K562 (cell line): ENCODE results near the gene TKT. TPM values are rescaled to one million over a fixed set of nuclear protein-coding genes. Genes with fewer than 3 reads are reported as not detected.
A peak's percentile ranks its signal among the peaks of the same experiment; 100 is the strongest.

Experiments used
- ATAC-seq: fragments of 200-7000 bp; cut with Tn5 transposase; 3 replicates; pipeline ENCODE4 v1.9.1; 2020; ENCODE audit warnings: moderate library complexity
- Bru-seq: library from RNA; stranded (reverse); fragments of 400-500 nt; gene quantifications from one replicate; lab custom pipeline; 2021; lab: Mats Ljungman, UMichigan
- BruChase-seq, 2 experiments: library from RNA; stranded (reverse); fragments of 400-500 nt; gene quantifications; one replicate each; lab custom pipeline; 2021; lab: Mats Ljungman, UMichigan
- BruUV-seq: library from RNA; stranded (reverse); fragments of 400-500 nt; replicated peaks from 2 replicates; lab custom pipeline; 2021; lab: Mats Ljungman, UMichigan
- CTCF ChIA-PET: fragments of 300-600 bp; formaldehyde crosslinking; extraction: SDS; loops from one replicate; lab custom pipeline; 2021; ENCODE audit warnings: low intra/inter-chr PET ratio; lab: Yijun Ruan, JAX
- POLR2A ChIA-PET: fragments of 300-600, 350-650 bp; sonication (Branson Sonifier 250); formaldehyde crosslinking; extraction: SDS; loops from one replicate; lab custom pipeline; 2021; ENCODE audit warnings: antibody characterized with exemption, inconsistent platforms; lab: Yijun Ruan, JAX
- DNase-seq, 4 experiments: peaks; one replicate each; pipeline versions ENCODE4 v3.0.0 to v3.0.0-alpha.2; 2011 to 2018; ENCODE audit warnings: low spot score in 3 of 4, mixed read lengths in 3 of 4; ENCODE audit errors: extremely low read depth in 1 of 4
- FAIRE-seq: peaks from 2 replicates; lab custom pipeline; 2011; peaks lifted over from hg19 to GRCh38; lab: Jason Lieb, UNC
- H2AFZ ChIP-seq: 2 replicates; pipeline ENCODE4 v1.6.0; 2011; ENCODE audit warnings: low read depth, low read length, control low read depth, inconsistent platforms
- H3K27ac ChIP-seq: fragments of 200-600 bp; 3 replicates; pipeline ENCODE4 v1.8.0; 2011; ENCODE audit warnings: low read depth, mild to moderate bottlenecking, control low read depth, inconsistent platforms, low read length, moderate library complexity, mixed read lengths; ENCODE audit errors: extremely low read depth
- H3K27me3 ChIP-seq, 2 experiments: fragments of 300-600 bp in 1 of 2; 2 replicates in 1 of 2; 3 replicates in 1 of 2; pipeline versions ENCODE4 v1.6.0 to v1.8.0; 2011; ENCODE audit warnings: inconsistent platforms in 2 of 2, low read length in 2 of 2, mild to moderate bottlenecking in 1 of 2, mixed read lengths in 1 of 2, moderate library complexity in 1 of 2; ENCODE audit not compliant: control insufficient read depth in 2 of 2, insufficient read depth in 2 of 2
- H3K36me3 ChIP-seq: fragments of 300-600 bp; 3 replicates; pipeline ENCODE4 v1.8.0; 2011; ENCODE audit warnings: mild to moderate bottlenecking, low read length, inconsistent platforms; ENCODE audit not compliant: control insufficient read depth, insufficient read depth
- H3K4me1 ChIP-seq, 2 experiments: fragments of 200-600 bp in 1 of 2; replicated peaks in 1 of 2; 2 replicates in 1 of 2; 3 replicates in 1 of 2; pipeline versions ENCODE4 v1.5.1 to v1.8.0; 2011; ENCODE audit warnings: inconsistent platforms in 2 of 2, low read length in 2 of 2, mild to moderate bottlenecking in 1 of 2, mixed read lengths in 1 of 2, moderate library complexity in 1 of 2; ENCODE audit not compliant: control insufficient read depth in 2 of 2, insufficient read depth in 2 of 2
- H3K4me2 ChIP-seq: 2 replicates; pipeline ENCODE4 v1.6.1; 2011; ENCODE audit warnings: low read length, control low read depth, inconsistent platforms, mixed read lengths; ENCODE audit not compliant: insufficient read depth
- H3K4me3 ChIP-seq: fragments of 200-600 bp; sonication (generic), shearing (Covaris generic); 2 replicates; pipeline ENCODE4 v1.5.1; 2016; ENCODE audit warnings: control low read depth, inconsistent platforms
- H3K79me2 ChIP-seq: fragments of 200-600 bp; 3 replicates; pipeline ENCODE4 v1.8.0; 2011; ENCODE audit warnings: low read length, inconsistent platforms; ENCODE audit not compliant: control insufficient read depth, insufficient read depth
- H3K9ac ChIP-seq, 2 experiments: 2 replicates each; pipeline versions ENCODE4 v1.6.0 to v1.6.1; 2011; ENCODE audit warnings: low read depth in 2 of 2, low read length in 2 of 2, control low read depth in 1 of 2, inconsistent platforms in 1 of 2, mild to moderate bottlenecking in 1 of 2, mixed read lengths in 1 of 2; ENCODE audit not compliant: insufficient read depth in 1 of 2
- H3K9me1 ChIP-seq: one replicate; pipeline ENCODE4 v1.6.0; 2011; ENCODE audit warnings: inconsistent platforms, mild to moderate bottlenecking, low read length, moderate library complexity; ENCODE audit not compliant: control insufficient read depth, insufficient read depth
- H3K9me3 ChIP-seq: replicated peaks from 2 replicates; pipeline ENCODE4 v1.5.1; 2011; ENCODE audit warnings: low read depth, low read length, inconsistent platforms; ENCODE audit not compliant: control insufficient read depth, insufficient read depth
- H4K20me1 ChIP-seq: replicated peaks from 2 replicates; pipeline ENCODE4 v1.6.1; 2011; ENCODE audit warnings: low read length, inconsistent platforms, mixed read lengths; ENCODE audit not compliant: control insufficient read depth, insufficient read depth
- KAT7 ChIP-seq: sonication (generic); formaldehyde crosslinking; IDR thresholded peaks from 2 replicates; pipeline ENCODE4 v1.8.0; 2022; ENCODE audit warnings: missing genetic modification reagents, mild to moderate bottlenecking, borderline replicate concordance
- MTA2 ChIP-seq: fragments of 450-650 bp; IDR thresholded peaks from 2 replicates; pipeline ENCODE4 v1.6.1; 2016; ENCODE audit warnings: low read depth
- RBBP5 ChIP-seq: fragments of 200-600 bp; sonication (generic); IDR thresholded peaks from 2 replicates; pipeline ENCODE4 v1.6.1; 2012; ENCODE audit warnings: borderline replicate concordance, mild to moderate bottlenecking, low read length, control low read depth, inconsistent platforms; ENCODE audit not compliant: insufficient read depth, poor library complexity, severe bottlenecking
- SIX5 ChIP-seq, 2 experiments: IDR thresholded peaks; 2 replicates each; pipeline ENCODE4 v1.6.1; 2011; ENCODE audit warnings: low read length in 2 of 2, borderline replicate concordance in 1 of 2, low read depth in 1 of 2, mild to moderate bottlenecking in 1 of 2, moderate library complexity in 1 of 2; ENCODE audit not compliant: insufficient read depth in 1 of 2
- TFAM ChIP-seq: fragments of 250-450 bp; sonication (Bioruptor Pico); conservative IDR thresholded peaks from 2 replicates; pipeline ENCODE4 v1.5.0; 2021; ENCODE audit warnings: mild to moderate bottlenecking, moderate library complexity
- ZBTB1 ChIP-seq: sonication (generic); formaldehyde crosslinking; IDR thresholded peaks from 2 replicates; pipeline ENCODE4 v1.8.1; 2023; ENCODE audit warnings: missing genetic modification reagents, low read depth, mild to moderate bottlenecking, borderline replicate concordance
- ZNF76 ChIP-seq: fragments of 250-450 bp; sonication (Bioruptor Pico); IDR thresholded peaks from 2 replicates; pipeline ENCODE4 v1.4.0; 2020; ENCODE audit warnings: mild to moderate bottlenecking, moderate library complexity, borderline replicate concordance
- WGBS: fragments of 100-300 bp; shearing (Covaris generic); methylation state at CpG from one replicate; pipeline ENCODE4 v1.1.6; 2016; ENCODE audit warnings: low coverage, mixed read lengths; ENCODE audit not compliant: insufficient coverage; ENCODE audit errors: missing lambda C conversion rate; 5-methylcytosine and 5-hydroxymethylcytosine counted together
- in situ Hi-C: fragments of 300-500 bp; cut with MboI; formaldehyde crosslinking; loops from 4 replicates; pipeline ENCODE4 v1.15.0; 2018; ENCODE audit warnings: inconsistent platforms, mixed read lengths
- intact Hi-C: fragments of 100-400 bp; cut with micrococcal nuclease; formaldehyde crosslinking; loops from 2 replicates; pipeline ENCODE4 v1.14.2; 2022
- long read RNA-seq, 3 experiments: library from polyadenylated mRNA in 2 of 3; library from RNA in 1 of 3; unstranded in 2 of 3; stranded (forward) in 1 of 3; transcript quantifications; one replicate each; pipeline ENCODE4 v2.0.0, GENCODE V29; 2019 to 2022
- polyA minus RNA-seq, 3 experiments: library from RNA; depleted of rRNA, polyadenylated mRNA; stranded (reverse); fragments of >200 nt; gene quantifications; 2 replicates each; pipeline ENCODE4 v1.2.3, GENCODE V29; 2011
- polyA plus RNA-seq, 8 experiments: library from polyadenylated mRNA; depleted of rRNA in 4 of 8; stranded (reverse) in 5 of 8; unstranded in 3 of 8; fragments of >200 nt; fragmentation: Nextera tagmentation in 2 of 8; fragmentation: Illumina TruSeq in 1 of 8; extraction: Ambion mirVana in 2 of 8; extraction: Trizol in 1 of 8; gene quantifications; 2 replicates each; pipeline versions ENCODE4 v1.2.1 to v1.2.3, GENCODE V29; 2011 to 2014; ENCODE audit warnings: inconsistent platforms in 1 of 8, missing spikeins in 1 of 8
- total RNA-seq, 7 experiments: library from RNA; depleted of rRNA in 6 of 7; stranded (reverse); fragments of >200 nt in 6 of 7; fragmentation: Illumina TruSeq in 2 of 7; extraction: Trizol in 2 of 7; gene quantifications; 2 replicates each; pipeline versions ENCODE4 v1.2.1 to v1.2.3, GENCODE V29; 2011 to 2021; ENCODE audit warnings: low replicate concordance in 1 of 7
- TF ChIP-seq, protein P1 (sequence below): sonication (generic); formaldehyde crosslinking; IDR thresholded peaks from 2 replicates; pipeline ENCODE4 v1.8.0; 2023; ENCODE audit warnings: mild to moderate bottlenecking, missing genetic modification reagents

TKT gene, protein sequence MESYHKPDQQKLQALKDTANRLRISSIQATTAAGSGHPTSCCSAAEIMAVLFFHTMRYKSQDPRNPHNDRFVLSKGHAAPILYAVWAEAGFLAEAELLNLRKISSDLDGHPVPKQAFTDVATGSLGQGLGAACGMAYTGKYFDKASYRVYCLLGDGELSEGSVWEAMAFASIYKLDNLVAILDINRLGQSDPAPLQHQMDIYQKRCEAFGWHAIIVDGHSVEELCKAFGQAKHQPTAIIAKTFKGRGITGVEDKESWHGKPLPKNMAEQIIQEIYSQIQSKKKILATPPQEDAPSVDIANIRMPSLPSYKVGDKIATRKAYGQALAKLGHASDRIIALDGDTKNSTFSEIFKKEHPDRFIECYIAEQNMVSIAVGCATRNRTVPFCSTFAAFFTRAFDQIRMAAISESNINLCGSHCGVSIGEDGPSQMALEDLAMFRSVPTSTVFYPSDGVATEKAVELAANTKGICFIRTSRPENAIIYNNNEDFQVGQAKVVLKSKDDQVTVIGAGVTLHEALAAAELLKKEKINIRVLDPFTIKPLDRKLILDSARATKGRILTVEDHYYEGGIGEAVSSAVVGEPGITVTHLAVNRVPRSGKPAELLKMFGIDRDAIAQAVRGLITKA
- total RNA-seq (2011; cell fraction: chromatin; rRNA removed; ENCODE audit: low replicate concordance) = 73.0 and 172 TPM in 2 replicates
- total RNA-seq (2011; cell fraction: nucleolus; rRNA removed) = 134 and 158 TPM in 2 replicates
- 104 and 119 TPM in 2 replicates for total RNA-seq (2011; cell fraction: nucleoplasm; rRNA removed)
- total RNA-seq (2014; rRNA removed) (288 and 355 TPM in 2 replicates), total RNA-seq (2014; rRNA removed; fragmentation: Illumina TruSeq; extraction: Trizol) (88.1 and 108 TPM in 2 replicates), total RNA-seq (2015; rRNA removed; fragmentation: Illumina TruSeq; extraction: Trizol) (187 and 191 TPM in 2 replicates), total RNA-seq (2021) (401 and 410 TPM in 2 replicates), polyA plus RNA-seq (2011; rRNA removed) (70.1 and 173 TPM in 2 replicates), polyA plus RNA-seq (2014; fragmentation: Illumina TruSeq; extraction: Trizol) (250 and 316 TPM in 2 replicates), polyA plus RNA-seq (2014; fragmentation: Nextera tagmentation; extraction: Ambion mirVana) (100 to 1,000 TPM in 1 of 2 experiments, 10 to 100 TPM in 1; 58.1 to 107 TPM), polyA plus RNA-seq (2014; rRNA removed) (226 and 263 TPM in 2 replicates), polyA minus RNA-seq (2011; rRNA and poly(A)+ RNA removed) (52.4 and 66.2 TPM in 2 replicates), Bru-seq, nascent RNA (percentile 85 among the genes with signal in this experiment), BruChase-seq, experiment 1, labeled RNA remaining after a 2-hour chase (percentile 82 among the genes with signal in this experiment), BruChase-seq, experiment 2, labeled RNA remaining after a 6-hour chase (percentile 86 among the genes with signal in this experiment)
- polyA plus RNA-seq (2011; cell fraction: cytosol; rRNA removed) = 89.6 and 124 TPM in 2 replicates
- polyA plus RNA-seq (2011; cell fraction: nucleus; rRNA removed) = 101 and 154 TPM in 2 replicates
- polyA plus RNA-seq (2012) = 282 and 441 TPM in 2 replicates
- polyA minus RNA-seq (2011; cell fraction: cytosol; rRNA and poly(A)+ RNA removed) = 125 and 206 TPM in 2 replicates
- polyA minus RNA-seq (2011; cell fraction: nucleus; rRNA and poly(A)+ RNA removed) = 45.1 and 56.1 TPM in 2 replicates
- long read RNA-seq, experiment 1, transcript TKT-203 (15 exons, 2,831 nt) = minor isoform, 30 of 1,218 reads
- long read RNA-seq, experiment 1, transcript TKT-208 (14 exons, 3,010 nt) = major isoform, 753 of 1,218 reads
- long read RNA-seq, experiment 1, transcript TKT-207 (8 exons, 1,972 nt) = minor isoform, 24 of 1,218 reads
- long read RNA-seq, experiment 1, partial matches to known transcripts = 330 of 1,218 reads
- long read RNA-seq, experiment 1, other reads (novel, unspliced or antisense) = 80 of 1,218 reads
- long read RNA-seq, experiment 2, transcript TKT-203 (15 exons, 2,831 nt) = minor isoform, 5 of 507 reads
- long read RNA-seq, experiment 2, transcript TKT-208 (14 exons, 3,010 nt) = major isoform, 232 of 507 reads
- long read RNA-seq, experiment 2, transcript TKT-207 (8 exons, 1,972 nt) = minor isoform, 8 of 507 reads
- long read RNA-seq, experiment 2, partial matches to known transcripts = 134 of 507 reads
- long read RNA-seq, experiment 2, other reads (novel, unspliced or antisense) = 128 of 507 reads
- long read RNA-seq, experiment 3, transcript TKT-203 (15 exons, 2,831 nt) = minor isoform, 5 of 551 reads
- long read RNA-seq, experiment 3, transcript TKT-208 (14 exons, 3,010 nt) = major isoform, 453 of 551 reads
- long read RNA-seq, experiment 3, partial matches to known transcripts = 58 of 551 reads
- long read RNA-seq, experiment 3, other reads (novel, unspliced or antisense) = 33 of 551 reads

DNA sequence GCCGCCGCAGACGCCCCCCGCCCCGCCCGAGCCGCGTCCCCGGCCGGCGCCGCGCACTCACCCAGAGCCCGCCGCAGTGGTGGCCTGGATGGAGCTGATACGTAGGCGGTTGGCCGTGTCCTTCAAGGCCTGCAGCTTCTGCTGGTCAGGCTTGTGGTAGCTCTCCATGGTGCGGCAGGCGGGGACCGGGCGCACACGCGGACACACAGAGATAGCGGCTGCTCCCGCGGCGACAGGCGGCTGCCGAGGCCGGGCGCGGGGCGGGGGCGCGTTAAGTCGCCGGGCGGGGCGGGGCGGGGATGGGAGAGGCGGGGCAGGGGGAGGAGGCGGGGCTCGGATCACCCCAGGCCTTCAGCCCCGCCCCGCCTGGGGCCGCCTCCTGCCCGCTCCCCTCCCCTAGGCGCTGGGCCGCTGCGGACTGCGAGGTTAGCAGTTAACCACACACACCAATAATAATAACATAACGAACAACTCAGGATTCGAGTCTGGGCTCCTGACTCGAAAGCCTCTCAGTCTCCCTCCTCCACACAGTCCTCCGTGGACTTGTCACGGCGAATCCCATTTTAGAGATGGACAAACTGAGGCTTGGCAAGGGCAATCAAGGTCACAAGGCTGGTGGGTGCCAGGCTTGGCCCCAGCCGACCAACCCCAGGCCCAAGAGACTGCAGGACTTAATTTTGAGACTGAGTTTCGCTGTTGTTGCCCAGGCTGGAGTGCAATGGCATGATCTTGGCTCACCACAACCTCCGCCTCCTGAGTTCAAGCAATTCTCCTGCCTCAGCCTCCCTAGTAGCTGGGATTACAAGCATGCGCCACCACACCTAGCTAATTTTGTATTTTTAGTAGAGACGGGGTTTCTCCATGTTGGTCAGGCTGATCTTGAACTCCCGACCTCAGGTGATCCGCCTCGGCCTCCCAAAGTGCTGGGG, at the start of gene TKT:
TKT (minus strand) TSS at position 248 of the 929 bp plus-strand sequence; CDS start at position 168, 80 bp downstream.
- ChIA-PET CTCF (no interaction called here), POLR2A (interaction anchor here (1.5 kb wide), 1 partner anchor 13 kb away, joined by 3 read pairs; no protein-coding TSS in a partner anchor)
- peaks cover 51% of the 10 kb centered on the region for H3K79me2 ChIP-seq
- peak within 1 kb of the TSS; percentile 77 for H3K27ac ChIP-seq
- no TSS peak for BruUV-seq
- H3K9me3 ChIP-seq = no peaks in the 10 kb centered on the region
- no peaks in the 10 kb centered on the region for H3K27me3 ChIP-seq
- H3K9me1 ChIP-seq = peaks cover 2% of the 10 kb centered on the region
- H3K36me3 ChIP-seq = peaks cover 25% of the 10 kb centered on the region
- intact Hi-C loops (no loop called here), in situ Hi-C loops (no loop called here)
- peaks cover 33 to 49% of the 10 kb centered on the region in 2 experiments; a peak in 4 of 5 replicates for H3K4me1 ChIP-seq
- peak within 1 kb of the TSS; percentile 89 for H3K4me2 ChIP-seq
- WGBS = 19% methylated on average over 13 of the region's 66 CpGs
- peaks cover 25% of the 10 kb centered on the region for H4K20me1 ChIP-seq
- ATAC-seq (peak; percentile 85), DNase-seq (peak; percentile 91 to 98 (median 97)), FAIRE-seq (no peak)
- H3K4me3 ChIP-seq = peak within 1 kb of the TSS; percentile 85
- peak within 1 kb of the TSS; percentile 78 to 97 for H3K9ac ChIP-seq
- H2AFZ ChIP-seq = peak within 1 kb of the TSS; percentile 76
- TF ChIP-seq ZBTB1 (CRISPR knock-in tag) (peak; percentile 94), TFAM (CRISPR knock-in tag) (no peak), ZNF76 (CRISPR knock-in tag) (no peak), KAT7 (peak; percentile 36; the same call in 1 of the 2 replicates), SIX5 (IDR thresholded peaks at IDR 0.05; ENCODE audit: borderline replicate concordance in 1 of 2, insufficient read depth in 1 of 2, low read depth in 1 of 2, low read length in 2 of 2) (no peak), RBBP5 (peak; percentile 35), MTA2 (no peak)
- TF ChIP-seq, protein P1, sequence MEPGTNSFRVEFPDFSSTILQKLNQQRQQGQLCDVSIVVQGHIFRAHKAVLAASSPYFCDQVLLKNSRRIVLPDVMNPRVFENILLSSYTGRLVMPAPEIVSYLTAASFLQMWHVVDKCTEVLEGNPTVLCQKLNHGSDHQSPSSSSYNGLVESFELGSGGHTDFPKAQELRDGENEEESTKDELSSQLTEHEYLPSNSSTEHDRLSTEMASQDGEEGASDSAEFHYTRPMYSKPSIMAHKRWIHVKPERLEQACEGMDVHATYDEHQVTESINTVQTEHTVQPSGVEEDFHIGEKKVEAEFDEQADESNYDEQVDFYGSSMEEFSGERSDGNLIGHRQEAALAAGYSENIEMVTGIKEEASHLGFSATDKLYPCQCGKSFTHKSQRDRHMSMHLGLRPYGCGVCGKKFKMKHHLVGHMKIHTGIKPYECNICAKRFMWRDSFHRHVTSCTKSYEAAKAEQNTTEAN (CRISPR knock-in tag) = no peak
